ENCODE measurements around the gene SS18L1.

- TF ChIP-seq CTCF (conservative IDR thresholded peaks at IDR 0.05; ENCODE audit: low read length) (no peak), EZH2phosphoT487 (IDR thresholded peaks at IDR 0.05; ENCODE audit: borderline replicate concordance, low read depth, low read length) (no peak)
These were observed 15.8 kb upstream of the SS18L1 start for GRCh38 chr20:62127799-62128198.

Measured in OCI-LY7 (cell line).